COLO829 (cell line): Measurements from ENCODE around the gene ORAI3.

ENCODE experiments used
- DNase-seq: peaks from one replicate; pipeline ENCODE4 v3.0.0; 2012; ENCODE audit warnings: low spot score

ORAI3 gene

DNA sequence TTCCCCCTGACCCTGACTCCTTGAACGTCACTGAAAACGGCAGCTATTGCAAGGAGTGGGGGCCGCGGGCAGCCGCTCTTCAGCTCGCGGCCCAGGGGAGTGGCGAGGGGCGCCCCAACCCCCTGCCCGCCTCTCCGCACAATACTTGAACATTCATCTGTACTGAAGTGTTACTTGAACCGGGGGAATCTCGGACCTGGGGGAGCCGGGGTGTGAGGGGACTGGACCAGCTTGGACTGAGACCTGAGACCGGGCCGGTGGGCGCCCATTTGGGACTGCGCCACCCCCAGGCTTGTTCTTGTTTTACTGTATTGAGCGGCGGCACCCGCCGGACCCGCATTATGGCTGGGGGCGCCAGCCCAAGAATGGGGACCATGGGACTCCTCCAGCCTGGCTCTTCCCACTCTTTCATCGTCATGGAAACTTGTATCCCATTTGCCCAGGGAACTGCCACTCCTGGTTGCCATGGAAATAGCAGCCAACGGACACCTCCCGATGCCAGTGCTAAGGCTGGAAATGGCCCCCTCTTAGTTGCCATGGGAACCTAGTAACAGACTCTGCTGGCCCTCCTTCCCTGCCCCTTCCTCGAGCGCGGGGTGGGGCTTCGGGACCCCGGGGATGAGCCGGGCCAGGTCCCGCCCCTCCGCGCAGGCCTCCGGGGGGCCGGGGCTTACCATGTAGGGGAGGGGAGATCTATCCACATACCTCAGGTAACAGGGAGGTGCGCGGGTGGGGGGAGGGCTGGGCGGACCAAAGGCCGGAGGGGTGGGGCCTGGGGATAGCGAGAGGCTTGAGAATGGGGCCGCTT lies 805 bp upstream of the ORAI3 start:
- DNase-seq = peak; percentile 84

DNA sequence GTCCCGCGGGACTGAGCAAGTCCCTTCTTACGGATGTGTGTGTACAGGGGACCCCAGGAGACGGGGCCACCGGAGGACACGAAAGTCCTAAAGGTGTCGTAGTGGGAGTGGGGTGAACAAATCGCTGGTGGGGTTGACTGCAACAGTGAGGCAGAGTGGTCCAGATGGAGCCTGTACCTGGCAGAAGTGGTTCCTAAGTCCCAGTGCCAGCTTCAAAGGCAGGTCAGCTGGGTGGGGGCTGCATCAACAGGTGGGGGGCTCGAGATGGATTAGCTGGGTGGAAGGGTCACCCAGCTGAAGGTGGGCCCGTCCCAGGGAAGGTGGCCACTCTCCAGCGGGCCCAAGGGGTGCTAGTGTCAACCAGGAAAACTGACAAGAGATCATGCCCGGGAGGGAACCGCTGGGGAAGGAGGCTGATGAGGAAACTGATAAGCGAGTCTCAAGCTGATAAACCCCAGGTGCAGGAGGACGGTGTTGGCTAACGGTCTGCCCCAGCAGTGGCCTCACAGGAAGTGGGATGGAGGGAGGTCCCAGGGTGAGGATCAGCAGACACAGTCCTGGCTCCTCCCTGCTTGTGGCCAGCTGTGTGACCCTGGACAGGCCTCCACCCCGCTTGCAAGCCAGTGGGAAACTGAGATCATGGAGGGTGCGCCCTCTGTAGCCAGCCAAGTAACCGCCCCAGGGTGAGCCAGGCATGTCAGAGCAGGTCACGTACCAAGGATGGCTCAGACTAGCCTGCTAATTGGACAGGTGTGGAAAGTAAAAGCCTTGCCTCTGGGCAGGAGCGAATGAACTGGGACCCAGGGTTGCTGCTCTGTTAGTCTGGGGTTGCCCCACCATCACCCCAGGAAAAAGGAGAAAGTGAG lies 1.0 kb downstream of the ORAI3 start:
- DNase-seq = no peak

DNA sequence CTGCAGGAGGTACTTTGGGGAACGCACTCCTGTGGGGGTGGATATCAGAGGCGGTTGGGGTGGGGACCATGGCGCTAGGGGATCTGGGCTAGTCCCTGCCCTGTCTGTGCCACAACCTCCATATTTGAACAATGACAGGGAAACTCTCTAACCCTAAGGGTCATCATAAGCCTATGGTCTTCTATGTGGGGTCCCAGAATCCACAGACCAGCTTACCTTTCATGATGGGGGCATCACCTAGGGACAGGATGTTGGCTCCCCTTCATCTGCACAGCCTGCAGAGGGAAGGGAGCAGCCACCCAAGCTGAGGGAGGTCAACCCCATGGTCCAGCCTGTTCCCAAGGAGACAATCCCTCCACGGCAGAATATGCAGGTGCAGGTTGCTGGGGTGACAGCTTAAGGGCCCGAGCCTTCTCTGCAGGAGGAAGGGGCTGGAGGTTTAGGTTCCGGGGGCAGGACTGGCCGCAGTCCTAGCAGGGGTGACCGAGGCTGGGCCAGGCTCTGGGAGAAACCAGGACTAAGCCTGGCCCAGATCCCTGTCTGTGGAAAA lies 1.7 kb downstream of the ORAI3 start:
- no peak for DNase-seq

DNA sequence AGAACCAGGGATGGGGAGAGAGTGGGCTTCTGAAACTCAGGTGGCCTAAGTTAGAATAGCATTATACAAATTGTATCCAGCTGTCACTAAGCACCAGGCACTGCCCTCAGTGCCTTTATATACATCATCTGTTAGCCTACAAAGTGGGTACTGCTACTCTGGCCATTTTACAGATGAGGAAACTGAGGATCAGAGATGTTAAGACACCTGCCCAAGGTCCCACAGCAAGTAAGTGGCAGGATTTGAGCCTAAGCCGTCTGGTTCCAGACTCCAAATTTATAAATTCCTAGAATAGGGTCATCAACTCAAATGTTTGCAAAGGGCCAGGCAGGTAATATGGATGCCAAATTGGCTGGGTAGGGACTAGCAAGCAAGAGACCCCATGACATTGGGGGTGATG lies 2.3 kb downstream of the ORAI3 start:
- DNase-seq = no peak

DNA sequence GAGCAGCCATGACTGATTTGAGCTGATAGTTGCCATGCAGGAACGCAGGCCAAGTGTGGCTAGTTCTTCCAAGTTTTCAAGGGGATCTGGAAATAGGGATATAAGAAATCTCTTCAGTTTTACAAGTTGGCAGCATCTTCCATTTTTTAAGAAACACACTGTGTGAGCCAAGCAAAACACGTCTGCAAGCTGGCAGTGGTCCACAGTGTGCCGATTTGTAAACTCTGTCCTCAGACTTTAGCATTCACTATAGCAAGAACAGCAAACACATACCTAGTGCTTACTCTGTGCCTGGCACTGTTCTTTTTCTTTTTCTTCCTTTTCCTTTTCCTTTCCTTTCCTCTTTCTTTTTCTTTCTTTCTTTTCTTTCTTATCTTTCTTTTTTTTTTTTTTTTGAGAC lies 2.9 kb downstream of the ORAI3 start:
- no peak for DNase-seq

DNA sequence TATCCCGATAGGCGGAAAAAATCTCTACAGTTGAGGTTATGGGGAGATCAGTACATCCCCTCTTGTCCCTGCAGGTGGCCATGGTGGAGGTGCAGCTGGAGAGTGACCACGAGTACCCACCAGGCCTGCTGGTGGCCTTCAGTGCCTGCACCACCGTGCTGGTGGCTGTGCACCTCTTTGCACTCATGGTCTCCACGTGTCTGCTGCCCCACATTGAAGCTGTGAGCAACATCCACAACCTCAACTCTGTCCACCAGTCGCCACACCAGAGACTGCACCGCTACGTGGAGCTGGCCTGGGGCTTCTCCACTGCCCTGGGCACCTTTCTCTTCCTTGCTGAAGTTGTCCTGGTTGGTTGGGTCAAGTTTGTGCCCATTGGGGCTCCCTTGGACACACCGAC lies 4.2 kb downstream of the ORAI3 start:
- DNase-seq = no peak

DNA sequence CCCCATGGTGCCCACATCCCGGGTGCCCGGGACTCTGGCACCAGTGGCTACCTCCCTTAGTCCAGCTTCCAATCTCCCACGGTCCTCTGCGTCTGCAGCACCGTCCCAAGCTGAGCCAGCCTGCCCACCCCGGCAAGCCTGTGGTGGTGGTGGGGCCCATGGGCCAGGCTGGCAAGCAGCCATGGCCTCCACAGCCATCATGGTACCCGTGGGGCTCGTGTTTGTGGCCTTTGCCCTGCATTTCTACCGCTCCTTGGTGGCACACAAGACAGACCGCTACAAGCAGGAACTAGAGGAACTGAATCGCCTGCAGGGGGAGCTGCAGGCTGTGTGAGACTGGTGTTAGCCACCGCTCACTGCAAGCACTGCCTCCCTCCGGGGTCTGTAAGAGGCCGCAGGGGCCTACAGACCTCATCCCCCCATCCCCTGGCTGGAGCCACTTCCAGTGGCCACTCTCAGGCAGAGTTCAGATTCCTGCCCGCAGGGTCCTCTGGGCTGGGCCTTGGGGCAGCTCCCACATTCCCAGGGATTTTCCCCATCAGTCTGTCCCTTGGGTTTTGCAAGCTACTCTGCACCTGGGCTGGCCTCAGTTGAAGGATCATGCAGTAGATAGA lies 4.8 kb downstream of the ORAI3 start:
- DNase-seq = peak; percentile 27

DNA sequence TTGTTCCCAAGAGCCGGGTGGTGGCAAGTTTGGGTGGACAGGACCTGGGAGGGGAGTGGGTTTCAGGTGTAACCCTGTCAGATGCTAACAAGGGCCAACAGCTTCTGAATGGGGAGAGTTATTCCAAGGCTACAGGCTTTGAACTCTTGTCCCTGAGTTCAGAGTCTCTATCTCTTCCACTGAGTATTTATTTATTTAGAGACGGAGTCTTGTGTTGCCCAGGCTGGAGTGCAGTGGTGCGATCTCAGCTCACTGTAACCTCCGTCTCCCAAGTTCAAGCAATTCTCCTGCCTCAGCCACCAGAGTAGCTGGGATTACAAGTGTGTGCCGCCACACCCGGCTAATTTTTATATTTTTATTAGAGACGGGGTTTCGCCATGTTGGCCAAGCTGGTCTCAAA lies 6.1 kb downstream of the ORAI3 start:
- DNase-seq = no peak

DNA sequence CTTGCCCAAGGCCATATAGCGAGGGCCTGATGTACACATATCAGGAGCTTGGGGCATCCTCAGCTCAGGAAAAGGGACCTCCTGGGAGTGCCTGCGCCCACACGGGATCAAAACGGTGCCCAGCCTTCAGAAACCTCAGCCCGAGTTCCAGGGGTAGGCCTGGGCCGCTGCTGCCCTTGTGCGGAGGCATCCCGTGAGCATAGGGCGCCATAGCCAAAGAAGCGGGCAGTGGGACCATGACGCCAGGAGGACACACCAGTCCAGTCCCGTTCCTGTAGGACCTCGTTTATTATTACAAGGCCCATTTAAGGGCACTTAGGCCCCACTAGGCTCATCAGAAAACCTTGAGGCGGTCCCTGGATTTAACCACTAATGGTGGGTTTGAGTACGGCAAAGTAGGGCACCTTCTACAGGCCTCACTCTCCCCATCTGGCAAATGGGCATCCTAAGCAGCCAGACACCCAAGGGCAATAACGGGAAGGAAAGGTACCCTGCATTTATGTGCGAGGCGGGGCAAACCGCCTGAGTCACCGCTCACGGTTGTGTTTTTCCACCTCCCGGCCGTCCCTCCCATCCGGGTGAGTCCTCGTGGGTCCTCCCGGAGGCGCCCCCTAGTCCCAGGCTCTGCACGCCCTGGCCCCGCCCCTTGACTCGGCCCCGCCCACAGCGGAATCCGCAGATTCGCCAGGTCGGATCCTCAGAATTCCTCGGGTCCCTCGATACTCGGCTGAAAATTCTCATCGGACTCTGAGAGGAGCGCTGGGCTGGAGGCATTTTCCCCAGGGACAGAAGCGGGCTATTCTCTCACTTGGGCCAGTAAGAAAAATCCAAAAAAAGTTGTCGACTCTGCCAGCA lies 8.0 kb downstream of the ORAI3 start:
- DNase-seq = peak; percentile 90

DNA sequence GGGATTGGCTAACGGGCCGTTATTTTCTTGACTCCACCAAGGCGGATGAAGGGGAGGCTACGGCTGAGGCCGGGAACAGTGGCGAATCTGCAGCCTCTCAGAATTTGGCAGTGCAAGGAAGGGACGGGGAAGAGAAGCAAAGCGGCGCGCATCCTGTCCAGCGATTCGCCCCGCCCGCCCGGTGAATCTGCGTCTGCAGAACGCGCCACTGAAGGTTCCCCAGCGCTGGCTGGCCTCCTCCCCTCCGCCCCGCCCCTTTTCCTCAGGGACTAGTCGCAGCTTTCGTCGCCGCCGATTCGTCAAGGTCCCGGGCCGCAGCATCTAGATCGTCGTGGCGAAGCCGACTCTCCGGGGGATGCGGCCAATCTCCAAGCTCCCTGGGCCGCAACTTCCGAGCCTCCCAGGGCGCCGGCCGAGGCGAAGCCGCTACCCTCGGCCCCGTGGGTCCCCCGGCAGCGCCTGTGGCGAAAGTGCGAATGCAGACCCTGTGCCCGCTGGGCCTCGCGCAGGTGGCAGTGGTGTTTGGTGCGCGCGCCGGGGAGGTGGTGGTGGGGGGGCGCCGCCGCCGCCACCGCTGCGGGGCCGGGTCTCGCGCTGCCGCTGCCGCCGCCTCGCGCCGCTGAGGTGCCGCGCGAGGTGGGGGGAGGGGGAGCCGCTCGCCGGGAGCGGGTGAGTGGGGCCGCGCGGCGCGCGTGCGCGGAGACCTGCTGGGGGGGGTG lies 8.7 kb downstream of the ORAI3 start, which contains the start of gene SETD1A:
Gene SETD1A, plus strand, starts transcription at position 299 of the 719 bp plus-strand sequence. CDS start 978 bp downstream, outside the sequence.
- DNase-seq = peak; percentile 98

DNA sequence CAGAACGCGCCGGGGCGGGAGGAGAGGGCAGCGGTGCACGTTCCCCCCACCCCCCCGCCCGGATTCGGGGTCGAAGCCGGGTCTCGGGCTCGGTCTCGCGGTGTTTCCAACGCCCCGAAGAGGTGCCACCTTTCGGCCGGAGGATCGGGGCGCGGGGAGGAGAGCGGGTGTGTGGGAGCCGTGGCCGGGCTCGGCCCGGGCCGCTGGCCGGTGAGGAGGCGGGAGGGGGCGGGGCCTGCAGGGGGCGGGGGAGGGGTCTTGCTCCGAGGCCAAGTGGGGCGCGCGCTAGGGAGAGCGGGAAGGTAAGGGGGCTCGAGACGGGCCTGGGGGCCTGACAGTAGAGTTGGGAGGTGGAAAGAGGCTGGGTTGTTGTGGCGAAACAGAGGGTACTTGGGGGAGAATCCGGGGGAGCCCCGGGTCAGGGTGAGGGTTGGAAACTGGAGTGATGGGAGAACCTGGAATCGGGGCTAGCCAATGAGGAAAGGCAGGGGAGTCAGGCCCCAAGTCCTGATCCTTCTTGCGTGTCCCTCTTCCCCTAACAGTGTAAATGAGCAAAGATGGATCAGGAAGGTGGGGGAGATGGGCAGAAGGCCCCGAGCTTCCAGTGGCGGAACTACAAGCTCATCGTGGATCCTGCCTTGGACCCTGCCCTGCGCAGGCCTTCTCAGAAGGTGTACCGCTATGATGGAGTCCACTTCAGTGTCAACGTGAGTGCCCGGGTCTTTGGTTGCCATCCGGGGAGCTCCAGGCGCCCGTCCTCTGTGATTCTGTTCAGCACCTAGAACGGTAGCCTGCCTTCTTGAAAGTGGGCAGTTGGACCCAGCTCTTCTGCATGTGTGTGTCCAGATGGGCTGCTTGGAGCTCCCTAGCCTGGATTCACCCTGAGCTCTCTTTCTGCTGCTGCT lies 9.6 kb downstream of the ORAI3 start:
- peak; percentile 57 for DNase-seq

DNA sequence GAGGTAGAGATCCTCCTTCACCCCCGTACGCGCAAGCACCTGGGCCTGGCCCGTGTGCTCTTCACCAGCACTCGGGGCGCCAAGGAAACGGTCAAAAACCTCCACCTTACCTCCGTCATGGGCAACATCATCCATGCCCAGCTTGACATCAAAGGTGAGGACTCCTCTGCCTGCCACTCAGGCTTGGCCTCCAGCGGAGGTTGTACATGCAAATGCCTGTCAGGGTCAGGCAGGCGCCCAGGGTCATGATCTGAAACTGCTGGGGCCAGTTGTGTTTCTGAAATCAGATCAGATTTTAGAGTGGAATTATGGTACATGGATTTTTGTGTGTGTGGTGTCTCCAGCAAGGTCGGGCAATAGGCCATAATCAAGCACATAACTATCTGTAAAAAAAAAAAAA lies 12.5 kb downstream of the ORAI3 start:
- no peak for DNase-seq

DNA sequence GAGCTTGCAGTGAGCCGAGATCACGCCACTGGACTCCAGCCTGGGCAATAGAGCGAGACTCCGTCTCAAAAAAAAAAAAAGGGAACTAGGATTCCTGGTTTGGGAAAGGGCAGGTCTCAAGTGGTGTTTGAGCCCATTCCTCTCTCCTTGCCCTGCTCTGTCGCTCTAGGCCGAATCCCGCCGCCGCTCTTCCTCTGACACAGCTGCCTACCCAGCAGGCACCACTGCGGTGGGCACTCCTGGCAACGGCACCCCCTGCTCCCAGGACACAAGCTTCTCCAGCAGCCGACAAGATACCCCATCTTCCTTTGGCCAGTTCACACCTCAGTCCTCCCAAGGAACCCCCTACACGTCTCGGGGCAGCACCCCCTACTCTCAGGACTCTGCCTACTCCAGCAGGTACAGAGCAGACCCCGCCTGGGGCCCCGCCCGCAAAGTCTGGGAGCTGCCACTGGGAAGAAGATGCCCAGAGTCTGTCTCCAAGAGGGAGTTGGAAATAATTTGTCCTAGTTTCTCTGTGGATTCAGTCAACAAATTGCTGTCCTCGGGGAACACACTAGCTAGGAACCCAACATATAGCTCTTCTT lies 15.2 kb downstream of the ORAI3 start:
- no peak for DNase-seq

DNA sequence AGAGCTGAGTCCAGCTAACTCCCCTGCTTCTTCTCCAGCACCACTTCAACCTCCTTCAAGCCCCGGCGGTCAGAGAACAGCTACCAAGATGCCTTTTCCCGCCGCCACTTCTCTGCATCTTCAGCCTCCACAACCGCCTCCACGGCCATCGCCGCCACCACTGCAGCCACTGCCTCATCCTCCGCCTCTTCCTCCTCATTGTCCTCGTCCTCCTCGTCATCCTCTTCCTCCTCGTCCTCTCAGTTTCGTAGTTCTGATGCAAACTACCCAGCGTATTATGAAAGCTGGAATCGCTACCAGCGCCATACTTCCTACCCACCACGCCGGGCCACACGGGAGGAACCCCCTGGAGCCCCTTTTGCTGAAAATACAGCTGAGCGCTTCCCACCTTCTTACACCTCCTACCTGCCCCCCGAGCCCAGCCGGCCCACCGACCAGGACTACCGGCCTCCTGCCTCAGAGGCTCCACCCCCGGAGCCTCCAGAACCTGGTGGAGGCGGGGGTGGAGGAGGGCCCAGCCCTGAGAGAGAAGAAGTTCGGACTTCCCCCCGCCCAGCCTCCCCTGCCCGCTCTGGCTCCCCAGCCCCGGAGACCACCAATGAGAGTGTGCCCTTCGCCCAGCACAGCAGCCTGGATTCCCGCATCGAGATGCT lies 15.8 kb downstream of the ORAI3 start:
- no peak for DNase-seq

DNA sequence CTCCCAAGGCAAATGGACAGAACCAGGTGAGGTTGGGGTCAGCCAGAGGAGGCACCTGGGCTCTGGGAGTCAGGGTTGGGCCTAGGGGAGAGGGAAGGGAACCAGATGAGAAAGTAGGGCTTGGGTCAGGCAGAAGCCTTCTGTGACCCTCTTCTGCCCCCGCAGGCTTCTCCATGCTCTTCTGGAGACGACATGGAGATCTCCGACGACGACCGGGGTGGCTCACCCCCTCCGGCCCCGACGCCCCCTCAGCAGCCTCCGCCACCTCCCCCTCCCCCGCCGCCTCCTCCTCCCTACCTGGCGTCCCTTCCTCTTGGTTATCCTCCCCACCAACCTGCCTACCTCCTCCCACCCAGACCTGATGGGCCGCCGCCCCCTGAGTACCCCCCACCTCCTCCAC lies 16.6 kb downstream of the ORAI3 start:
- no peak for DNase-seq

DNA sequence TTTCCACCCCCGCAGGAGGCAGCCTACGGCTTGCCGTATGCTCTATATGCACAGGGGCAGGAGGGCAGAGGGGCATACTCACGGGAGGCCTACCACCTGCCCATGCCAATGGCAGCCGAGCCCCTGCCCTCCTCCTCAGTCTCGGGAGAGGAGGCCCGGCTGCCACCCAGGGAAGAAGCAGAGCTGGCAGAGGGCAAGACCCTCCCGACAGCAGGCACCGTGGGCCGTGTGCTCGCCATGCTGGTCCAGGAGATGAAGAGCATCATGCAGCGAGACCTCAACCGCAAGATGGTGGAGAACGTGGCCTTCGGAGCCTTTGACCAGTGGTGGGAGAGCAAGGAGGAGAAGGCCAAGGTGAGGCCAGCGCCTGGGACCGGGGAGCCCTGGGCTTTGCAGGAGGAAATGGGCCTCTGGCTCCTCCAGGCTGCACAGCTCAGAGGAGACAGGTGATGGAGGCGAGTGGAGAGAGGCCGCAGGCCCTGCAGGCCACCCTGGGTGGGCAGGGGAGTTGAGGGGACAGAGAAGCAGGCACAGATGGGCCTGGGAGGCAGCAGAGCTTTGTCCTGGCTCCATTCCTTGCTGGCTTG lies 17.3 kb downstream of the ORAI3 start:
- DNase-seq = no peak

DNA sequence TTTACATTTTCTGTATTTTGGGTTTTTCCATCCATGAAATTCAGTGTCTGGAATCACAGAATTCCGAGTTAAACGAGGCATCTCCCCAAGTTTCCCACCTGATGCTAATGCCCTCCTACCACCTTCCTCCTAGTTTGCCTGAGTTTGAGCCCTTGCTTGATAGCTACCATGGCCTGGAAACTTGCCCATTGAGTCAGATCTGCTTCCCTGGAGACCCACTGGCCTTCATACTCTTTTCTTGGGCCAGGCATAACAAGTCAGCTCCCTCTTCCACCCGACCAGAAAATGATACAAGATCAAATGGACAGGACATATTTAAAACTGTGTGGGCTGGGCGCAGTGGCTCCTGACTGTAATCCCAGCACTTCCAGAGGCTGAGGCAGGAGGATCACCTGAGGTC lies 18.9 kb downstream of the ORAI3 start:
- no peak for DNase-seq

DNA sequence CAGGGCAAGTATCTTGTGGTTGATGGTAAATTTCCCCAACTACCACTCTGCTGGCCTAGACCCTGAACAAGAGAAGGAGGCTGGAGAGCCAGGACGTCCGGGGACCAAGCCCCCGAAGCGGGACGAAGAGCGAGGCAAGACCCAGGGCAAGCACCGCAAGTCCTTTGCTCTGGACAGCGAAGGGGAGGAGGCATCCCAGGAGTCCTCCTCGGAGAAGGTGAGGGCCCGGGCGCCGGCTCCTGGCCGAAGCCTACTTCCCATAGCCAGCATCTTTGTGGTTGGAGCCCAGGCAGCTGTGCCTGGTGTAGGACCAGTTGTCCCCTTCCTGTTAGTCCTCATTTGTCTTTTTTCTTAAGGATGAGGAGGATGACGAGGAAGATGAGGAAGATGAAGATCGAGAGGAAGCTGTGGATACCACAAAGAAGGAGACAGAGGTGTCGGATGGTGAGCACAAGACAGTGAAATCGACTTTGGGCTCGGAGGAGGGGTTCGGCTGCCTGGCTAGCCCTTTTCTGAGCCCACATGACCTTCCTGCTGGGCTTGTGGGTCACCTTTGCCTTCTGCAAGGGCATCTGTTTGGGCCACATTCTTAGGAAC lies 20.5 kb downstream of the ORAI3 start:
- DNase-seq = no peak
